ENCODE measurements around the gene SGTB. TPM values are rescaled to one million over a fixed set of nuclear protein-coding genes. Genes with fewer than 3 reads are reported as not detected.

SGTB gene
- total RNA-seq, 2 experiments from 2014 or later = 19.7 to 23.0 TPM

DNA sequence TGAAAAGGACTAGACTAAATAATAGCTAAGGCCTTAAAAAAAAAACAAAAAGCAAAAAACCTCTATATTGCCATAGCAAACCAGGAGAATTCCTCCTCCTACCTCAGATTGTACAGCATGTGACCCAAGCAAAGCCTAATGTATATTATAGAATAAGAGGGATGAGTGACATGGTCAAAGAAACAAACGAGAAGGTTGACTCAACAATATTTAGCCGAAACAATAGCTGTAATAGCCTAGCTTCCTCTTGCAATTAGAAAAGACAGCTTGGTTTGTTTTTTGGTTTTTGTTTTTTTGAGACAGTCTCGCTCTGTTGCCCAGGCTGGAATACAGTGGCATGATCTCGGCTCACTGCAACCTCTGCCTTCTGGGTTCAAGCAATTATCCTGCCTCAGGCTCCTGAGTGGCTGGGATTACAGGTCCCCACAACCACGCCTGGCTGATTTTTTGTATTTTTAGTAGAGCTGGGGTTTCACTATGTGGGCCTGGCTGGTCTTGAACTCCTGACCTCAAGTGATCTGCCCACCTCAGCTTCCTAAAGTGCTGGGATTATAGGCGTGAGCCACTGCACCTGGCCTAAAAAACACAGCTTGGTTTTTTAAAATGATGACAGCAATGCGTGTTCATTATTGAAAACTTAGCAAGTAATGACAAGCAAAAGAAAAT, 5.7 kb upstream of the SGTB start:
- H3K27ac Mint-ChIP-seq = no peak overlapping the region
- no peak overlapping the region for H3K4me3 Mint-ChIP-seq
- ChIA-PET CTCF (interaction anchor here (1.0 to 1.6 kb wide), 4 partner anchors 10 to 164 kb away, joined by 3 to 12 read pairs (median 3); no protein-coding TSS in a partner anchor), POLR2A (no interaction called here)
- H3K4me1 Mint-ChIP-seq = peaks cover 17% of the 10 kb centered on the region
- DNase-seq = no peak
- no peaks in the 10 kb centered on the region for H3K9me3 Mint-ChIP-seq
- H3K36me3 Mint-ChIP-seq (ENCODE audit: low read depth) = no peaks in the 10 kb centered on the region
- no peaks in the 10 kb centered on the region for H3K27me3 Mint-ChIP-seq

DNA sequence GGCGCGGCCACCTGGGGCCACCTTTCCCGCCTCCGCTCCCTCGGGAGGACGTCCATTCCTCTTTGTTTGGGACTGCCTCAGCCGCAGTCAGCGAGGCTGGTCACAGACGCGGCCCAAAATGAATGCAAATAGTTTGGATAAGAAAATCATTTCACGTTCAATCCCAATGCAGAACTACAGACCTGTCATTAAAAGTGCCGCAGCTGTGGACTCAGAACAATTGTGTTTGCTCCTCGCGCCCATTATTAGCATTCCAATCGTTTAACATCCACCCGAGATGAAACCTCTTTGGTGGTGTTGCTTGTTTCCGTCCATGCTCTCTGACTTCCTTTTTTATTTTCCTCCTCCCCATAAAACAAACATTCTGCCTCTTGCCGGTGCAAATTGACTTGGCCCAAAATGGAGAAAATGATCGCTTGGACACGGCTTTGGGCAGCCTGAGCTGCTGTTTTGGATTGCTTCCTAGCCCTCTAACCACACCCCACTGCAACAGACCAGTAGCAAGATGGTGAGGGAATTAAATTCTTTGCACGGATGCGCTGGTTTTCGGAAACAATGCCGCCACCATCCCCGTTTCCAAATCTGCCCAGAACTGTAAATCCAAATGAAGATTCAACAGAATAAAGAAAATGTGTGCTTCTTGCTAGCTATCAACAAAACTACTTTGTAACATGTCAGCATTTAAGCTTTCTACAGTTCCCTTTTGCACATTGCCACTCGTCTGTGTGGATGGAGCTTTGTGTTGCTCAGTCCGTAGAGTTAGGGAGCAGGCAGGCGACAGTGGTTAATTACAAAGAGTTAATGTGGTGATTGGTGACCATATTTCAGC, 880 bp upstream of the SGTB start:
- no peak for DNase-seq
- CTCF ChIA-PET = interaction anchor here (1.0 to 1.4 kb wide), 2 partner anchors 18 to 99 kb away, joined by 3 to 5 read pairs; partner anchors contain the start of gene TRIM23
- peaks cover 40% of the 10 kb centered on the region for H3K4me1 Mint-ChIP-seq
- H3K9me3 Mint-ChIP-seq = no peaks in the 10 kb centered on the region
- H3K36me3 Mint-ChIP-seq (ENCODE audit: low read depth) = peaks cover 7% of the 10 kb centered on the region
- H3K27me3 Mint-ChIP-seq = no peaks in the 10 kb centered on the region
- POLR2A ChIA-PET = interaction anchor here (0.7 to 4.0 kb wide), 11 partner anchors 14 to 687 kb away, joined by 3 to 39 read pairs (median 3); partner anchors contain the start of genes CENPK, ERBIN, PPWD1 and SHLD3
- peak overlapping the region; percentile 81 for H3K4me3 Mint-ChIP-seq
- H3K27ac Mint-ChIP-seq = peak overlapping the region; percentile 74

DNA sequence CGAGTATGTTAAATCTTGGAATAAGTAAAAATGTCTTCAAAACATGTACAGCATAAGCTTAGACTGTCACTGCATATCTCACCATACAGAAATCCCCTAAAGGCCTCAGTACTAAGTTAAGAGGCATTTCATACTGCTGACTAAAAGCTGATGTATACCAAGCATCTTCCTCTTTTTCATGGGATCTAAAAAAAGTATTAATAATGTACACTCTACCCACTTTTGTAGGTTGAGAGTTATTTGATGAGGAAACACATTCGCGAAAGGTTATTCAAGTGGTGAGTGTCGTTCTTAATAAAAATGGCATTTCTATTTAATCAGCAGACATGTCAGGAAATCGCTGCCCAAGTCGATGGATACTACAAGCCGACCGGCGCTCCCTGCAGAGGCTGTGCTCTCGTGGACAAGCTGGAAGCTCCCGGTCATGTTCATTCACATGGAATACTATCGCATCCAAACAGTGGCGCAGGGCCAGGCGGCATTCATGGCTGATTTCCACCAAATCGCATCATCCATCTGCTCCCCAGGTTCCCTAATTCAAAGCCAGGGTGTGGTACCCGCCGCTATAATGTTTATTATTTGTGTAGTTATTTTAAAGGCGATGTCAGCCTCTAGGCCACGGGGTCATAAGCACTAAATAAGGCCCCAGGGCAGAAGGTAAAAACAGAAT, 724 bp downstream of the SGTB start:
- Mint-ChIP-seq H3K27me3 (no peaks in the 10 kb centered on the region), H3K27ac (peak overlapping the region; percentile 77), H3K4me3 (peak overlapping the region; percentile 75), H3K9me3 (no peaks in the 10 kb centered on the region), H3K36me3 (ENCODE audit: low read depth) (peaks cover 7% of the 10 kb centered on the region), H3K4me1 (peaks cover 40% of the 10 kb centered on the region)
- no peak for DNase-seq
- ChIA-PET POLR2A (interaction anchor here (0.7 to 4.0 kb wide), 10 partner anchors 11 to 1107 kb away, joined by 3 to 39 read pairs (median 4); partner anchors contain the start of genes CENPK, ERBIN, PPWD1 and SHLD3), CTCF (interaction anchor here (1.2 to 1.4 kb wide), 2 partner anchors 97 to 248 kb away, joined by 3 to 5 read pairs; partner anchors contain the start of gene TRIM23)

DNA sequence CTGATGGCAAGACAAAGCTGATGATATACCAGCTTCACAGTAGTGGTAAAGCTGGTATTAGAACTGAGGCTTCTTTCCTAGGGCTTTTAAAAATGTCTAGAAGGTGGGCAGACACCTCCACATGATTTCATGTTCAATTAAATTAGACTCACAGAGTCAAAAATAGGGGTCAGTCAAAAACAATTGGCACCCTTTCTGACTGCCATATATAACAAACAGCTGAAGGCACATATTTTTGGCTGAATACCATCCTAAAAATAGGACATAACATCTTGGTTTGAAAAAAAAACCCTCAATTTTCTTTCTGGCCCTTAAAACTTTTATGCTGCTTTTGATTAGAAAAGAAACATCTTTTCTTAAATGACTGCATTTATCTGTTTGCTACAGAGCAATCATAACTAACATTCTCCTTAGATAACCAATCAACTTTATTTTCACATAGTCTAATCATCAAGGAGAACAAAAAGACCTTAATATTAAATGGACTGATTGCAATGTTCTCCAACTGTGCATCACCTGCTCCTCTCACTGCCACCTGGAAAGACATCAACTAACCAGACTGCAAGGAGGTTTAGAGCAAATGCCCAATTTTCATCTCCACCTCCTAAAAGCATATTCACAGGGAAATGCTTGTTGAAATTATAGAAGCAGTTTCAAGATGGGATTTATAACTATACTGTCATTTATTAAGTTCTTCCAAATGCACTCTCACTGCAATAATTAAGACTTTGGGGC, 3.2 kb downstream of the SGTB start:
- peaks cover 2% of the 10 kb centered on the region for H3K9me3 Mint-ChIP-seq
- H3K27me3 Mint-ChIP-seq = no peaks in the 10 kb centered on the region
- peak overlapping the region; percentile 75 for H3K4me3 Mint-ChIP-seq
- DNase-seq = no peak
- POLR2A ChIA-PET = interaction anchor here (3.3 kb wide), 1 partner anchor 156 kb away, joined by 32 read pairs; the partner anchor contains the start of genes CENPK and PPWD1
- peaks cover 11% of the 10 kb centered on the region for H3K36me3 Mint-ChIP-seq (ENCODE audit: low read depth)
- CTCF ChIA-PET = no interaction called here
- H3K4me1 Mint-ChIP-seq = peaks cover 34% of the 10 kb centered on the region
- peak overlapping the region; percentile 60 for H3K27ac Mint-ChIP-seq

DNA sequence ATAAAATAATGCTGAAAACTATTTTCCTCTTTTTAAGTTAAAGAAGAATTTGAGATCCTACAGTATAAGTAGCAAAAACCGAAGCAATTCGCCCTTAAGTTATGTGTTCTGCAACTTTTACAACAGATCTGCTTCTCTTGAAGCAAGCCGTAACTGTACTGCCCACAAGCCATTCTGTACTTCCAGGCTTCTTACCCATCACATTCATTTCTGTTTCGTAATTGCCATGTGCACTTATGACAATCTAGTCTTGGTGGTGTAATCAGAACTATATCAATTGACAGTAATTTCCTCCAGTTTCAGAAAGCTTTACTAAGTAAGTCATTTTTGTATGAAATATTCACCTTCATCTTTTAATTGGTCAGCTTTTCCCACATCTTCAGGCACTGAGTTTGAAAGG, 13.8 kb downstream of the SGTB start:
- ChIA-PET POLR2A (no interaction called here), CTCF (no interaction called here)
- peaks cover 2% of the 10 kb centered on the region for H3K4me1 Mint-ChIP-seq
- H3K27ac Mint-ChIP-seq = no peak overlapping the region
- no peaks in the 10 kb centered on the region for H3K27me3 Mint-ChIP-seq
- no peaks in the 10 kb centered on the region for H3K9me3 Mint-ChIP-seq
- H3K4me3 Mint-ChIP-seq = no peak overlapping the region
- DNase-seq = no peak
- H3K36me3 Mint-ChIP-seq (ENCODE audit: low read depth) = peaks cover 26% of the 10 kb centered on the region

DNA sequence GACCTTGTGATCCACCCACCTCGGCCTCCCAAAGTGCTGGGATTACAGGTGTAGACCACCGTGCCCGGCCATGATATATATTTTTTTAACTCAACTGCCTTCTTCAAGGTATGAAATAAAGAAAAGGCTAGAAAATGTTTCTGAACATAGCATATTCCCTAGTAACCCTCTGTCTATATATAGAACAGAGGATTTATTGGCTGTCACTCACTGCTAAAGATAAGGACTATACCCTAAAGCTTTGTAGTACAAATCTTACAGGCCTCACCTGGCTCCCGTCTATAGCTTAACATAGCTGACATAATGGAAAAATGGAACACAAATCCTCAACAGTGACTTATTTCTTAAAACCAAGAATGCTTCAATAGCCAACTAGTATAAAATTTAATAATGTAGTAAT, 14.2 kb downstream of the SGTB start:
- peaks cover 2% of the 10 kb centered on the region for H3K4me1 Mint-ChIP-seq
- H3K4me3 Mint-ChIP-seq = no peak overlapping the region
- no peak for DNase-seq
- no peak overlapping the region for H3K27ac Mint-ChIP-seq
- H3K9me3 Mint-ChIP-seq = no peaks in the 10 kb centered on the region
- peaks cover 28% of the 10 kb centered on the region for H3K36me3 Mint-ChIP-seq (ENCODE audit: low read depth)
- H3K27me3 Mint-ChIP-seq = no peaks in the 10 kb centered on the region
- ChIA-PET POLR2A (no interaction called here), CTCF (no interaction called here)

DNA sequence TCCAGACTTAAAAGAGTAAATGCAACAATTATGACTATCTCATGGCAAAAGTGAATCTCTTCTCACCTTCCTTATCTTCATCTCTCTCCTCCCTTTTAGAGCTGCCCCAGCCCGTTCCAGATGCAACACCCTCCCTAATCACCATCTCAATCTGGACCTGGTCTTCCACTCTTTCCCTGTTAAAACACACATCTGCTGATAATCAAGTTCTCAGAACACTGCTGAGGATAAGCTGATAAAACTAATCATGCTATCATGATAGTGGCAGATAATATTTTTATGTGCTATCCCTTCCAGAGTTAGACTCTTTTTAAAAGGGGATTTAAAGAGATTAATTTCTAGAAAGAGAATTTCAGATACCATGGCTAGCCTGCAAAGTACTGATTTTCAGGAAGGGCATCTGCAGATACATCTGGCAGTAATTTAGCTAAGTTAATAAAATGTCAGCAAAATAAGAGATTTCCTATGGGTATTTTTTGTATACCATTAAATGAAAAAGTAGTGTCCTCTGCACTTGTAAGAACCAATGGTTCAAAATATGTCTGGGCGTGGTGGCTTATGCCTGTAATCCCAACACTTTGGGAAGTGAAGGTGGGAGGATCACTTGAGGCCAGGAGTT, 17.2 kb downstream of the SGTB start:
- H3K27me3 Mint-ChIP-seq = no peaks in the 10 kb centered on the region
- no peak overlapping the region for H3K27ac Mint-ChIP-seq
- no peak overlapping the region for H3K4me3 Mint-ChIP-seq
- POLR2A ChIA-PET = no interaction called here
- H3K4me1 Mint-ChIP-seq = peaks cover 2% of the 10 kb centered on the region
- H3K9me3 Mint-ChIP-seq = no peaks in the 10 kb centered on the region
- CTCF ChIA-PET = no interaction called here
- no peak for DNase-seq
- peaks cover 27% of the 10 kb centered on the region for H3K36me3 Mint-ChIP-seq (ENCODE audit: low read depth)

DNA sequence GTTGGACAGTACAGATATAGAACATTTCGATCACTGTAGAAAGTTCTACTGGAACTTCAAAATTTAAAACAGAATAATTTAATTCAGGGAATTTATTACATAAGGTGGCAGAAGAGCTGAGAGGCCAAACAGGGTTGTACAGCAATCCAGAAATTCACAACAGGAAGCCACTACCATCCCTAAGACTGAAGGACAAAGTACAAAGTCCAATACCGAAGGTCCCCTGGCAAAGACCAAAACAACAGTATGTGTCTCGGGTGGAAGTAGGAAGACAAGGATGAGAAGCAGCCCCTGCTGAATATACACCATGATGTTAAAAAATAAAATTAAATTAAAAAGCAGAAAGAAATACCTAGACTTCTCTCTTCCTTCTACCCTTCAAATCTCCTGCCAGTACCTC, 19.9 kb downstream of the SGTB start:
- Mint-ChIP-seq H3K36me3 (ENCODE audit: low read depth) (peaks cover 34% of the 10 kb centered on the region), H3K27ac (no peak overlapping the region), H3K4me1 (peaks cover 2% of the 10 kb centered on the region), H3K27me3 (no peaks in the 10 kb centered on the region), H3K9me3 (no peaks in the 10 kb centered on the region), H3K4me3 (no peak overlapping the region)
- no peak for DNase-seq
- ChIA-PET POLR2A (no interaction called here), CTCF (no interaction called here)

DNA sequence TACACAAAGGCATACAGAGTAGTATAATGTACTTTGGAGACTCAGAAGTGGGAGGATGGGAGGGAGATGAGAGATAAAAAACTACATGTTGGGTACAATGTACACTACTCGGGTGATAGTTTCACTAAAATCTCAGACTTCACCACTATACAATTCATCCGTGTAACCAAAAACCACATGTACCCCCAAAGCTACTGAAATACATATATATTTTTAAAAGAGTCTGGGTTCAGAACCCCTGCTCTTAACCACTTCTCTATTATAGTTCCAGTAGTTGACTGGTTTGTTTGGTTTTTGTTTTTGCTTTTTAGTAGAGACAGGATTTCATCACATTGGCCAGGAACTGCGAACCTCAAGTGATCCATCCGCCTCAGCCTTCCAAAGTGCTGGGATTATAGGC, 22.6 kb downstream of the SGTB start:
- ChIA-PET POLR2A (no interaction called here), CTCF (no interaction called here)
- H3K36me3 Mint-ChIP-seq (ENCODE audit: low read depth) = peaks cover 30% of the 10 kb centered on the region
- H3K4me3 Mint-ChIP-seq = no peak overlapping the region
- H3K27me3 Mint-ChIP-seq = no peaks in the 10 kb centered on the region
- H3K27ac Mint-ChIP-seq = no peak overlapping the region
- no peaks in the 10 kb centered on the region for H3K4me1 Mint-ChIP-seq
- DNase-seq = no peak
- H3K9me3 Mint-ChIP-seq = no peaks in the 10 kb centered on the region

DNA sequence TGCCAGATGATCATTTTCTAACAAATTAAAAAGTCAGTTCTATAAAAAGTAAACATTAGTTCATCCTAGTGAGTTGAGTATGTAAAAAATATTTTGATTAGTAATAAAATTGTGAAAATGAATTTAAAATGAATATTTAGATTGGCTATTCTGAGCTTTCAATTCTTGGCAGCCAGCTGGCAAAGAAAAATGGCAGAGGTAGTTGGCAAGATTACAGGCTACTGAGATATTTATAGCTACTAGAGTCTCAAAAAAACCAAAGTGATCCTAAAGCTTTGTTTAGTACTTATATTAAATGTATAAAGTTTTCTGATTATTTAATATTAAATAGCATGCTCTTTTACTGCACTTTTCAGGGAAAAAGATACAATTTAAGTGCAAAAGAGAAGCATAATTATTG, 25.0 kb downstream of the SGTB start:
- Mint-ChIP-seq H3K4me3 (no peak overlapping the region), H3K4me1 (no peaks in the 10 kb centered on the region), H3K27ac (no peak overlapping the region), H3K9me3 (no peaks in the 10 kb centered on the region), H3K27me3 (no peaks in the 10 kb centered on the region), H3K36me3 (ENCODE audit: low read depth) (peaks cover 19% of the 10 kb centered on the region)
- POLR2A ChIA-PET = no interaction called here
- no peak for DNase-seq
- CTCF ChIA-PET = no interaction called here

DNA sequence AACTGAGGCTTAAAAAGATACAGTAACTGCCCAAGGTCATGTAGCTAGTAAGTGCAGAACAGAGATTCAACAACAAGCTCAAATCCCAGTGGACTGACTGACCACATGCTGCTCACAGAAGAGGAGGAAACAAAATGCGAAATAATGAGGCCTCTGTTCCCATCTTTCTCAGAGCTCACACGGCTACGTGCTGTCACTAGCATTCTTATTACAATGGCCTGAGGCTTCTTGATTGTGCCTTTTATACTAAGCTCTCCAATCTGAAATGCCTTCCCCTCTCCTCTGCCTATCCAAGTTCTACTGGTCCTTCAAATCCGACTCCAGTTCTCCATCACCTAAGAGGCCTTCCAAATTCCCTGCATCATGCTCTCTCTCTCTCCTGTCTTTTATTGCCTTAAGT, 26.0 kb downstream of the SGTB start:
- H3K27ac Mint-ChIP-seq = no peak overlapping the region
- H3K36me3 Mint-ChIP-seq (ENCODE audit: low read depth) = peaks cover 22% of the 10 kb centered on the region
- no peaks in the 10 kb centered on the region for H3K27me3 Mint-ChIP-seq
- ChIA-PET POLR2A (no interaction called here), CTCF (no interaction called here)
- no peak overlapping the region for H3K4me3 Mint-ChIP-seq
- H3K4me1 Mint-ChIP-seq = no peaks in the 10 kb centered on the region
- DNase-seq = no peak
- no peaks in the 10 kb centered on the region for H3K9me3 Mint-ChIP-seq

DNA sequence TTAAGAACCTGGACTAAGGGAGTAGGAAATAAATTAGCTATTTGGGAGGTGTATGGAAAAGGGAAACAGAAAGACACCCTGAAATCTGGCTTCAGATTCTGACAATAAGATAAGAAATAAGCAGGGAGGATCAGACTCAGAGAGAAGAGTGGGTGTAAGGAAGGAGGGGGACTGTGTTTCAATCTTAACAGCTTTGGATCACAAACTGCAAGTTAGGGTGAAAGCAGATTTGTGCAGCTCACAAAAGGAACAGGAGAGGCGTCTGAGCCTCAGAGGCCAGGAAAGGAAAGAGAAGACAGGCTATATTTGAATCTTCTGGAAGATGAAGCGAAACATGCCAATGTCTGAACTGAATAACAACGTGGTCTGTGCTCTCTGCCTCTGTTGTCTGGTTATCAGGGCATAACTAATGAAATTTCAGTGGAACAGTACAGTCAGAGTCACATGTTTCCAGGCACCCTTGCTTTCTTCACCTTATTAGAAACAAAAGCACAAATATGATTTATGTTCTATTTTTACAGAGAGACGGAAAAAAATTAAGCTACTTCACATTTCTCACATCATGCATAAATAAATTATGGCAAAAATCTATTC, 26.6 kb downstream of the SGTB start:
- no peaks in the 10 kb centered on the region for H3K9me3 Mint-ChIP-seq
- ChIA-PET POLR2A (no interaction called here), CTCF (no interaction called here)
- no peak overlapping the region for H3K27ac Mint-ChIP-seq
- H3K27me3 Mint-ChIP-seq = no peaks in the 10 kb centered on the region
- no peak overlapping the region for H3K4me3 Mint-ChIP-seq
- DNase-seq = no peak
- H3K4me1 Mint-ChIP-seq = no peaks in the 10 kb centered on the region
- peaks cover 27% of the 10 kb centered on the region for H3K36me3 Mint-ChIP-seq (ENCODE audit: low read depth)

All from activated CD4-positive, alpha-beta memory T cell treated with anti-CD3 and anti-CD28 coated beads, Interleukin-2, amount 10 ng/mL, durations not matched to agents 7 days and 5 days (primary cell).